WTC11 (cell line): ENCODE results near the gene GRPR. TPM values are rescaled to one million over a fixed set of nuclear protein-coding genes. Genes with fewer than 3 reads are reported as not detected.

Experiments used
- ATAC-seq: fragments of 200-7000 bp; cut with Tn5 transposase; 2 replicates; pipeline ENCODE4 v1.10.0; 2021; ENCODE audit warnings: mild to moderate bottlenecking, moderate library complexity
- CTCF ChIA-PET: fragments of 300-600 bp; sonication (Branson Sonifier 250); formaldehyde crosslinking; loops from one replicate; lab custom pipeline; 2021; ENCODE audit warnings: antibody characterized with exemption; lab: Charles Lee
- POLR2A ChIA-PET: fragments of 350-600 bp; sonication (Branson Sonifier 250); formaldehyde crosslinking; loops from one replicate; lab custom pipeline; 2021; ENCODE audit warnings: antibody characterized with exemption; lab: Charles Lee
- DNase-seq: peaks from one replicate; pipeline ENCODE4 v3.0.0; 2021; ENCODE audit warnings: low spot score
- H3K27ac Mint-ChIP-seq: 2 replicates; pipeline ENCODE4 v1.8.0; 2021; ENCODE audit warnings: mixed read lengths
- H3K27me3 Mint-ChIP-seq: 2 replicates; pipeline ENCODE4 v1.8.0; 2021; ENCODE audit warnings: low read depth, mild to moderate bottlenecking, moderate library complexity, mixed read lengths
- H3K36me3 Mint-ChIP-seq: 2 replicates; pipeline ENCODE4 v1.8.0; 2021; ENCODE audit warnings: mixed read lengths
- H3K4me1 Mint-ChIP-seq: 2 replicates; pipeline ENCODE4 v1.8.0; 2022; ENCODE audit warnings: mixed read lengths
- H3K4me3 Mint-ChIP-seq: 2 replicates; pipeline ENCODE4 v1.8.0; 2021; ENCODE audit warnings: mild to moderate bottlenecking, moderate library complexity, mixed read lengths
- H3K9me3 Mint-ChIP-seq: 2 replicates; pipeline ENCODE4 v1.8.0; 2021; ENCODE audit warnings: mixed read lengths
- ATF3 ChIP-seq: sonication (generic); formaldehyde crosslinking; conservative IDR thresholded peaks from 2 replicates; pipeline ENCODE4 v1.8.1; 2022; ENCODE audit warnings: mild to moderate bottlenecking, missing genetic modification reagents
- CTCF ChIP-seq: fragments of 200-600 bp; IDR thresholded peaks from 2 replicates; pipeline ENCODE4 v1.8.0; 2022; ENCODE audit warnings: antibody characterized with exemption
- EMX1 ChIP-seq: fragments of 250-450 bp; sonication (Bioruptor Pico); IDR thresholded peaks from 2 replicates; pipeline ENCODE4 v1.8.0; 2021; ENCODE audit warnings: mild to moderate bottlenecking
- ERG ChIP-seq: fragments of 250-450 bp; sonication (Bioruptor Pico); IDR thresholded peaks from 2 replicates; pipeline ENCODE4 v1.8.0; 2021; ENCODE audit warnings: mild to moderate bottlenecking
- ESRRA ChIP-seq: sonication (generic); formaldehyde crosslinking; IDR thresholded peaks from 2 replicates; pipeline ENCODE4 v1.8.1; 2022; ENCODE audit warnings: mild to moderate bottlenecking, missing genetic modification reagents, borderline replicate concordance
- ETV6 ChIP-seq: sonication (generic); formaldehyde crosslinking; IDR thresholded peaks from 2 replicates; pipeline ENCODE4 v1.8.1; 2022; ENCODE audit warnings: mild to moderate bottlenecking, missing genetic modification reagents
- GABPB1 ChIP-seq: sonication (generic); formaldehyde crosslinking; IDR thresholded peaks from 2 replicates; pipeline ENCODE4 v1.8.1; 2023; ENCODE audit warnings: mild to moderate bottlenecking, missing genetic modification reagents
- JAZF1 ChIP-seq: fragments of 250-450 bp; sonication (Bioruptor Pico); IDR thresholded peaks from 2 replicates; pipeline ENCODE4 v1.9.0; 2021; ENCODE audit warnings: moderate library complexity, mild to moderate bottlenecking, inconsistent platforms
- NR2C2 ChIP-seq: sonication (generic); formaldehyde crosslinking; IDR thresholded peaks from 2 replicates; pipeline ENCODE4 v1.8.0; 2022; ENCODE audit warnings: mild to moderate bottlenecking, missing genetic modification reagents
- OVOL2 ChIP-seq: fragments of 250-450 bp; sonication (Bioruptor Pico); IDR thresholded peaks from 2 replicates; pipeline ENCODE4 v1.9.0; 2021; ENCODE audit warnings: mild to moderate bottlenecking, borderline replicate concordance
- PRRX2 ChIP-seq: fragments of 250-450 bp; sonication (Bioruptor Pico); IDR thresholded peaks from 2 replicates; pipeline ENCODE4 v1.8.0; 2021; ENCODE audit warnings: mild to moderate bottlenecking
- RELA ChIP-seq: sonication (generic); formaldehyde crosslinking; IDR thresholded peaks from 2 replicates; pipeline ENCODE4 v1.8.1; 2022; ENCODE audit warnings: missing genetic modification reagents, mild to moderate bottlenecking, borderline replicate concordance
- RORB ChIP-seq: fragments of 250-450 bp; sonication (Bioruptor Pico); IDR thresholded peaks from 2 replicates; pipeline ENCODE4 v1.9.0; 2021; ENCODE audit warnings: mild to moderate bottlenecking
- TCF7 ChIP-seq: sonication (generic); formaldehyde crosslinking; IDR thresholded peaks from 2 replicates; pipeline ENCODE4 v1.8.0; 2022; ENCODE audit warnings: mild to moderate bottlenecking, low read depth, missing genetic modification reagents, moderate library complexity
- TEAD1 ChIP-seq: sonication (generic); formaldehyde crosslinking; IDR thresholded peaks from 2 replicates; pipeline ENCODE4 v1.8.0; 2022; ENCODE audit warnings: mild to moderate bottlenecking, missing genetic modification reagents
- USF2 ChIP-seq: sonication (generic); formaldehyde crosslinking; IDR thresholded peaks from 2 replicates; pipeline ENCODE4 v1.8.1; 2023; ENCODE audit warnings: mild to moderate bottlenecking, missing genetic modification reagents, moderate library complexity
- ZNF121 ChIP-seq: sonication (generic); formaldehyde crosslinking; IDR thresholded peaks from 2 replicates; pipeline ENCODE4 v1.8.0; 2023; ENCODE audit warnings: missing genetic modification reagents
- ZNF138 ChIP-seq: sonication (generic); formaldehyde crosslinking; conservative IDR thresholded peaks from 2 replicates; pipeline ENCODE4 v1.8.1; 2022; ENCODE audit warnings: mild to moderate bottlenecking, moderate library complexity, missing genetic modification reagents
- ZNF512 ChIP-seq: sonication (generic); formaldehyde crosslinking; IDR thresholded peaks from 2 replicates; pipeline ENCODE4 v1.8.1; 2022; ENCODE audit warnings: missing genetic modification reagents, borderline replicate concordance
- total RNA-seq: library from RNA; stranded (reverse); gene quantifications from 3 replicates; pipeline ENCODE4 v1.2.3, GENCODE V29; 2021

The GRPR gene
- total RNA-seq, 1 experiment from 2014 or later = 8.9 TPM

GRCh38 chrX:16089086-16089485 is 34.3 kb upstream of the GRPR start (continued):
- no peak for TF ChIP-seq ZNF512 (CRISPR knock-in tag)
- no peak for TF ChIP-seq NR2C2 (CRISPR knock-in tag)
- TF ChIP-seq ESRRA (CRISPR knock-in tag) = no peak
- no peak for TF ChIP-seq JAZF1
- TF ChIP-seq GABPB1 (CRISPR knock-in tag) = no peak
- TF ChIP-seq ZNF138 (CRISPR knock-in tag) = no peak
- TF ChIP-seq RELA (CRISPR knock-in tag) = no peak
- TF ChIP-seq OVOL2 (CRISPR knock-in tag) = no peak
- TF ChIP-seq TEAD1 (CRISPR knock-in tag) = no peak
- TF ChIP-seq CTCF = no peak
- no peak for TF ChIP-seq ZNF121 (CRISPR knock-in tag)
- no peak for TF ChIP-seq ATF3 (CRISPR knock-in tag)
- no peak for TF ChIP-seq RORB
- no peak for TF ChIP-seq TCF7 (CRISPR knock-in tag)
- TF ChIP-seq, all 79 proteins: peak for 0

GRCh38 chrX:16096141-16096540 is 27.2 kb upstream of the GRPR start:
- Mint-ChIP-seq H3K27ac (no peak overlapping the region), H3K9me3 (peaks cover 17% of the 10 kb centered on the region), H3K36me3 (peaks cover 11% of the 10 kb centered on the region), H3K27me3 (no peaks in the 10 kb centered on the region; the same call in 1 of the 2 replicates), H3K4me3 (no peak overlapping the region), H3K4me1 (peaks cover 16% of the 10 kb centered on the region)
- CTCF ChIA-PET = no interaction called here
- POLR2A ChIA-PET = no interaction called here
- DNase-seq (peak; percentile 20), ATAC-seq (no peak)
- no peak for TF ChIP-seq ETV6 (CRISPR knock-in tag)
- no peak for TF ChIP-seq PRRX2 (CRISPR knock-in tag)
- no peak for TF ChIP-seq ERG (CRISPR knock-in tag)
- TF ChIP-seq USF2 (CRISPR knock-in tag) = no peak
- TF ChIP-seq NR2C2 (CRISPR knock-in tag) = no peak

GRCh38 chrX:16100673-16101072 is 22.7 kb upstream of the GRPR start:
- H3K27me3 Mint-ChIP-seq = peaks cover 2% of the 10 kb centered on the region; the same call in 1 of the 2 replicates
- POLR2A ChIA-PET = no interaction called here
- no peak for ATAC-seq

More at GRCh38 chrX:16100673-16101072, 22.7 kb upstream of the GRPR start:
- CTCF ChIA-PET = no interaction called here
- no peak overlapping the region for H3K27ac Mint-ChIP-seq
- no peak overlapping the region for H3K4me3 Mint-ChIP-seq
- DNase-seq = no peak
- H3K4me1 Mint-ChIP-seq = peaks cover 19% of the 10 kb centered on the region
- peaks cover under 1% of the 10 kb centered on the region; the same call in 1 of the 2 replicates for H3K36me3 Mint-ChIP-seq
- TF ChIP-seq EMX1 (CRISPR knock-in tag) = no peak
- TF ChIP-seq, all 79 proteins: peak for 0
- H3K9me3 Mint-ChIP-seq = peaks cover 1% of the 10 kb centered on the region; the same call in 1 of the 2 replicates
